HG03135 (cell line): ENCODE results near the gene MTA3.
"Not testable (repeated sequence)": the region's sequence is repeated elsewhere in the genome, so short reads cannot be mapped to it uniquely, and the experiment has no call there.

Source experiments
- ATAC-seq: cut with Tn5 transposase; IDR thresholded peaks from one replicate; pipeline ENCODE4 v1.9.1; 2021; ENCODE audit warnings: mild to moderate bottlenecking, moderate library complexity; ENCODE audit not compliant: unreplicated experiment

Gene MTA3

DNA sequence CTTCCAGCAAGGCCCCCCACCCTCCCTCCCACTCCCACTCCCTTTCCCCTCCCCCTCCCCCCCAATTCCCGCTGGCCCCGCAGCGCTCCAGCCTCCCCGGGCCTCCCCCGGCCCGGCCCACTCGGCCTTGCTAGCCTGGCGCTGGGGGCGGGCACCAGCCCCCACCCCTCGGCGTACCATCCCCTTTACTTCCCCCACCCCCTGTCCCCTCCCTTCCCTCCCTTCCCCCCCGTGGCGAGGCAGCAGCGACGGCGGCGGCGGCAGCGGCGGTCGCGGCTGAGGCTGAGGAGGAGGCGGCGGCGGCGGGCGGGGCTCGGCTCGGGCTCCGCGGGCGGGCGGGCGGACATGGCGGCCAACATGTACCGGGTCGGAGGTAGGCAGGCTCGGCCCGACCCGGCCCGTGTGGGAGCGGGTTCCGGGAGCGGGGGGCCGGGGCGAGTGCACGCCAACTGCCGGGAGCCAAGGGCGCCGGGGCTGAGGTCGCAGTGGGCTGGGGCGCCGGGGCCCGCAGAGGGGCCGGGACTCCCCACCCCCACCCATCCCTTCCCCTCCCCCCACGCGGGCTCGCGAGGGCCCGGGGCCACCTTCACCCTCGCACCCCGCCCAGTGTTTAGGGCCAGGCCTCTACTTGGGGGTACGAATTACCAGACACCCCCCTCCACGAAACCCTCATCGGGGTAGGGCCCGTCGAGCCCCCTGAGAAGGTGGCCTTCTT is at the start of gene MTA3:
Gene MTA3 (plus strand): TSS at position 232 of the 715 bp plus-strand sequence. CDS start 114 bp downstream, at position 346.
- peak; percentile 36 for ATAC-seq

- no peak for ATAC-seq
These were observed 48.8 kb upstream of the MTA3 start for GRCh38 chr2:42519624-42520023.

DNA sequence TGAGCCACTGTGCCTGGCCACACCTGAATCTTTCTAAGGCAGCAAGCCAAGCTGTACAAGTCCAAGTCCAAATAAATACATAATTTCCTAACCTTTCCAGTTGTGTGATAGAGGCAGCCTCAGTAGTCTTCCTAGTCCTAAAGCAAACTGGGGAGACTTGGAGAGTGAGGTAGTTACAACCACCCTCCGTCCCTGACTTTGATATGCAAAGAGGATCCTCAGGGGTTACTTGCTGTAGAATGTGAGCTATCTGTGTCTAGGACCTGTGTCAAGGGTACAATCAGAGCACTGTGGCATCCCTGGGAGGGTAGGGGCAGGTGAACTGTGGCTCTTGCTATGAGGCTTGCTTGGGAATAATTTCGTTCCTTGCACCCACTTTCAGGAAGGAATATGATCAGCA is 46.4 kb upstream of the MTA3 start:
- ATAC-seq: no peak

DNA sequence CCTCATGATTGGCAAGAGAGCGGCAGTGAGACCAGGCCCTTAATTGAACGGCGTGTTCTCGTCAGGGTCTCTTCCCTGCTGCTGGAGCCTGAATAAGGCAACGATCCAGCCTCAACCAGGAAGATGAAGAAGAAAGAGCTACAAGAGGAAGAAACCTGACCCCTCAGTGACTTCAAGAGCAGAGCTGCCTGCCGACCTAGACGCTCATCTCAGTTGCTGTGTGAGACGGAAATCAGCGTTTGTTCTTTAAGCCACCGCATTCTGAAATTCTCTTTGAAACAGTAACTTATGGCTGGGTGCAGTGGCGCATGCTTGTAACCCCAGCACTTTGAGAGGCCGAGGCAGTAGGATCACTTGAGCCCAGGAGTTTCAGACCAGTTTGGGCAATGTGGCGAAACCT is 45.1 kb upstream of the MTA3 start:
- ATAC-seq: no peak

GRCh38 chr2:42532397-42532796 is 36.0 kb upstream of the MTA3 start:
- no peak for ATAC-seq

GRCh38 chr2:42537493-42537892 is 30.9 kb upstream of the MTA3 start:
- no peak for ATAC-seq

GRCh38 chr2:42542871-42543270 is 25.6 kb upstream of the MTA3 start:
- ATAC-seq: no peak

- no peak for ATAC-seq
These were observed 23.3 kb upstream of the MTA3 start for GRCh38 chr2:42545023-42545721.

GRCh38 chr2:42545841-42546390 is 22.5 kb upstream of the MTA3 start:
- ATAC-seq: no peak

DNA sequence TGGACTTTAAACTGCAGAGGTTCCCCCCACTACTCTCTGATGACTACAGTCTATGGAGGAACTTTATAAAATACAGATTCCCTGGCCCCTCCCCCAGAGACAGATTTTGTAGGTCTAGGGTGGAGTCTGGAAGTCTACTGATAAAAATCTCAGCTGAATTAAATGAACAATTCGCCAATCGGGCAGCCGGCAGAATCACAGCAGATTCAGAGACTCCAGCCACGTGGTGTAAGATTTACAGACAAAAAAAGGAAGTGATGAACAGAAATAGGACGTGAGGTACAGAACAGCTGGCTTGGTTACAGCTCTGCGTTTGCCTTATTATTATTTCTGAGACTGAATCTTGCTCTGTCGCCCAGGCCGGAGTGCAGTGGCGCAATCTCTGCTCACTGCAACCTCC is 21.4 kb upstream of the MTA3 start:
- ATAC-seq: peak; percentile 73

- no peak for ATAC-seq
These were observed 20.8 kb upstream of the MTA3 start for GRCh38 chr2:42547446-42548295.

DNA sequence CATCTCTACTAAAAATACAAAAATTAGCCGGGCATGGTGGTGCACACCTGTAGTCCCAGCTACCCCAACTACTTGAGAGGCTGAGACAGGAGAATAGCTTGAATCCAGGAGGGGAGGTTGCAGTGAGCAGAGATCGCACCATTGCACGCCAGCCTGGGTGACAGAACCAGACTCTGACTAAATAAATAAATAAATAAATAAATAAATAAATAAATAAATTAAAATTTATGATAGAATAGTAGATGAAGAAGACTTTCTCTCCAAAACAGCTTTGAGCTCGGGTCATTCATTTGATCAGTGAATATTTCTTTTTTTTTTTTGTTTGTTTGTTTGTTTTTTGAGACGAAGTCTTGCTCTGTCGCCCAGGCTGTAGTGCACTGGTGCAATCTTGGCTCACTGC is 17.6 kb upstream of the MTA3 start:
- ATAC-seq: no peak

- no peak for ATAC-seq
These were observed 14.0 kb upstream of the MTA3 start for GRCh38 chr2:42554392-42554791.

DNA sequence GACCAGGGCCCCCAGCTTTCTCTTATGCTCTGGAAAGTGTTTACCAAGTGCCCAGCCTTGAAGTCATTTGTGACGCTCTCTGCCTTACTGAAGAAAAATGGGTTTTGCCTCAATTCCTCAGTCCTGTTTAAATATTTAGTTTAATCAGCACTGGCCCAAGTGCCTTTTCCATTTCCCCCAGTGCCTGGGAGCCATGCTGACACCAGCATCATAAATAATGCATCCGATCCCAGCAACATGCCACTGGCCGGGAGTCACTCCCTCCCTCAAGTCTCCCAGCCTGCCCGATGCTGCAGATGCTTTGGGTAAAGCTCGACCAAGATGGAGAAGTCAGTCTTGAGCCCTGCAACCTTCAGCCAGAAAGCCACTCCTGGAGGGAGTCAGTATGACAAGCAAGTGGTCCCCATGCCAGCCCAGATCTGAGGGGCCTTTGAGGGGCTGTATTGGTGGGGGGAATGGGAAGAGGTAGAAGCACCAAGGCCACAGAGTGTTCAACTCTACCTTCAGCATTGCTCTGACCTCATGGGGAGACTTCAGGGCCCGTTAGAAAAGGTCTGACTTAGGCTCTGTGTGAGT is 12.0 kb upstream of the MTA3 start:
- ATAC-seq: no peak

- ATAC-seq: no peak
These were observed 11.1 kb upstream of the MTA3 start for GRCh38 chr2:42557306-42557705.

DNA sequence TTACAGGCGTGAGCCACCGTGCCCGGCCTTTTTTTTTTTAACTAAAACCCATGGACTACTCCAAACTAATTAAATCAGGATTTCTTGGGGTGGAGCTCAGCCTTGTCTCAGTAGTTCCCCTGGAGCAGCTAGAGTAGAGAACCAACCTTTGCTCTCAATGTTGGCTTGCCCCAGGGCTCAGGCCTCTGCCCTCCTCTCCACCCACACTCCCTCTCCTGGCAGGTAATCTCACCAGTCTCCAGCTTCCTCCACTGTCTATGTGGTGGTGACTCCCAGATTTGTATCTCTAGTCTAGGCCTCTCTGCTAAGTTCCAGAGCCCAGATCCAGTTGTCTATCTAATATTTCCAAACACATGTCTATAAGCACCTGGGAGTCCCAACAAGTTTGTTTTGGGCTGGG is 9.6 kb upstream of the MTA3 start:
- no peak for ATAC-seq

GRCh38 chr2:42560133-42560532 is 8.3 kb upstream of the MTA3 start:
- ATAC-seq: not testable (repeated sequence)

DNA sequence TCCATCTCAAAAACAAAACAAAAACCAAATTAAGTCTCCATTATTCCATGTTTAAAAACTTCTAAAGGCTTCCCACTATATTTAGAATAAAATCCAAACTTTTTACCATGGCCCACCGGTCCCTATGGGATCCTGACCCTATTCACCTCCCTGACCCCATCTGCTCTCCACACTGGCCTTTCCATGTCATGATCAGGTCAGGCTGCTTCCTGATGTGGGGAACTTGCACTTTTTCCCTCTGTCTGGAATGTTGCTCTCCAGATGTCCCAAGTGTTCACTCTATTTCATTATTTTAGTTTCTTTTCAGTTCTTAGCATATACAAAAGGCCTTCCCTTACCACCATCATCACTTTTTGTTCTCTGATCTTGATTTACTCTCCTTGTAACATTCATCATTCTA is 7.5 kb upstream of the MTA3 start:
- no peak for ATAC-seq

DNA sequence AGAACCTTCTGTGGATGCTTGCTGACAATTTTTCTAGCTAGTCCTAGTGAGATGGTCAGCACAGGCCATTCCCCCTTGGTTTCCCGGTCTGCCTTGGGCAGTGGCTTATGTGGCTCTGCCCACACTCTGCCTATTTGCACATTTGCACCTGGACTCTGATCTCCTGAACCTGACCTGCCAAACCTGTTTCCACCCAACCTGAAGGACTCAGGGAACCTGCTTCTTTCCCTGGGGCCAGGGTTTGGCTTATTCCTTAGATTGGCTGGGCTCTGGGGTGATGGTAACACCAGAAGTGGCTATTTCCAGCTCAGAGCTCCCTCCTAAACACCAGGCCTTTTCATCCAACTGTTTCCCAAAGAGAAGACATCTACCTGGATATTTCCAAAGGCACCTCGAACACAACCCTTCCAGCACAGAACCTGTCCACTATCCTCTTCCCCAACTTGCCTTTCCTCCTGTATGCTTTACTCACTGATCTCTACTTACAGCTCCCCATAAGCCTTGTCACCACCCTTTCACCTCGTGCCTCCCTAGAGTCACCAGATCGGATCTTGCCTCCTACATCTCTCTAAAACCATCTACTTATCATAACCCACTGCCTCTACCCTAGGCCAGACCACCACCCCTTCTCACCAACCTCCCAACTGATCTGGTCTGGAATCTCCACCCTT is 5.8 kb upstream of the MTA3 start:
- ATAC-seq: no peak

DNA sequence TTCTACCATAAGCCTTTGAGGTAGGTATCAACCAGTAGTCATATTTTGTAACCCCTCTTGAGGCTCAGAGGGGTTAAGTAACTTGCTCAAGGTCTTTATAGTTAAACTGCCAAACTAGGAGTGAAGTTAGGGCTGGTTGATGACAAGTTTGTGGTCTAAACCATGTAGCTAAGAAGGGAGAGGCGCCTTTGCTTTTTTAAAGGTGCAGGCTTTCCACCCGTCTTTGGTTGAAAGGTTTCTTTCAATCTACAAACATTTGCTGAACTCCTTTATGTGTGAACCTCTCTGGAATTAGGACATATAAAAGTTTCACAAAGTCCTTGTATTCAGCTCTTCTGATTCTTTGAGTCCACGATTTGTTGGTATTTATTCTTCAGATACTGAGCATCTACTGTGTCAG is 2.4 kb upstream of the MTA3 start:
- no peak for ATAC-seq
